Astrocyte of the spinal cord (primary cell): ENCODE data around the gene PABPC1L.

ENCODE experiments used
- DNase-seq: peaks from one replicate; pipeline ENCODE4 v3.0.0; 2011; ENCODE audit warnings: low read depth, low spot score
- H3K4me3 ChIP-seq: 2 replicates; pipeline ENCODE4 v1.5.1; 2011; ENCODE audit warnings: low read depth, mild to moderate bottlenecking, low read length, moderate library complexity
- in situ Hi-C: cut with HindIII; loops from 2 replicates; pipeline ENCODE4 v1.10.0; 2017; ENCODE audit warnings: low sequenced_read_pairs
- TF ChIP-seq, protein P1 (sequence below): IDR thresholded peaks from 2 replicates; pipeline ENCODE4 v1.5.1; 2012; ENCODE audit warnings: low read depth, mild to moderate bottlenecking, low read length, inconsistent platforms

Gene PABPC1L

GRCh38 chr20:44963325-44964215 lies 53.7 kb downstream of the PABPC1L start:
- TF ChIP-seq, protein P1, sequence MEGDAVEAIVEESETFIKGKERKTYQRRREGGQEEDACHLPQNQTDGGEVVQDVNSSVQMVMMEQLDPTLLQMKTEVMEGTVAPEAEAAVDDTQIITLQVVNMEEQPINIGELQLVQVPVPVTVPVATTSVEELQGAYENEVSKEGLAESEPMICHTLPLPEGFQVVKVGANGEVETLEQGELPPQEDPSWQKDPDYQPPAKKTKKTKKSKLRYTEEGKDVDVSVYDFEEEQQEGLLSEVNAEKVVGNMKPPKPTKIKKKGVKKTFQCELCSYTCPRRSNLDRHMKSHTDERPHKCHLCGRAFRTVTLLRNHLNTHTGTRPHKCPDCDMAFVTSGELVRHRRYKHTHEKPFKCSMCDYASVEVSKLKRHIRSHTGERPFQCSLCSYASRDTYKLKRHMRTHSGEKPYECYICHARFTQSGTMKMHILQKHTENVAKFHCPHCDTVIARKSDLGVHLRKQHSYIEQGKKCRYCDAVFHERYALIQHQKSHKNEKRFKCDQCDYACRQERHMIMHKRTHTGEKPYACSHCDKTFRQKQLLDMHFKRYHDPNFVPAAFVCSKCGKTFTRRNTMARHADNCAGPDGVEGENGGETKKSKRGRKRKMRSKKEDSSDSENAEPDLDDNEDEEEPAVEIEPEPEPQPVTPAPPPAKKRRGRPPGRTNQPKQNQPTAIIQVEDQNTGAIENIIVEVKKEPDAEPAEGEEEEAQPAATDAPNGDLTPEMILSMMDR: no peak
- in situ Hi-C loops: no loop called here

GRCh38 chr20:44965651-44966029 lies 55.8 kb downstream of the PABPC1L start:
- TF ChIP-seq, protein P1: no peak
- peak overlapping the region; percentile 98 for H3K4me3 ChIP-seq
- in situ Hi-C loops: no loop called here
- no peak for DNase-seq

More at GRCh38 chr20:44963325-44964215, 53.7 kb downstream of the PABPC1L start:
- no peak for DNase-seq
- no peak overlapping the region for H3K4me3 ChIP-seq

DNA sequence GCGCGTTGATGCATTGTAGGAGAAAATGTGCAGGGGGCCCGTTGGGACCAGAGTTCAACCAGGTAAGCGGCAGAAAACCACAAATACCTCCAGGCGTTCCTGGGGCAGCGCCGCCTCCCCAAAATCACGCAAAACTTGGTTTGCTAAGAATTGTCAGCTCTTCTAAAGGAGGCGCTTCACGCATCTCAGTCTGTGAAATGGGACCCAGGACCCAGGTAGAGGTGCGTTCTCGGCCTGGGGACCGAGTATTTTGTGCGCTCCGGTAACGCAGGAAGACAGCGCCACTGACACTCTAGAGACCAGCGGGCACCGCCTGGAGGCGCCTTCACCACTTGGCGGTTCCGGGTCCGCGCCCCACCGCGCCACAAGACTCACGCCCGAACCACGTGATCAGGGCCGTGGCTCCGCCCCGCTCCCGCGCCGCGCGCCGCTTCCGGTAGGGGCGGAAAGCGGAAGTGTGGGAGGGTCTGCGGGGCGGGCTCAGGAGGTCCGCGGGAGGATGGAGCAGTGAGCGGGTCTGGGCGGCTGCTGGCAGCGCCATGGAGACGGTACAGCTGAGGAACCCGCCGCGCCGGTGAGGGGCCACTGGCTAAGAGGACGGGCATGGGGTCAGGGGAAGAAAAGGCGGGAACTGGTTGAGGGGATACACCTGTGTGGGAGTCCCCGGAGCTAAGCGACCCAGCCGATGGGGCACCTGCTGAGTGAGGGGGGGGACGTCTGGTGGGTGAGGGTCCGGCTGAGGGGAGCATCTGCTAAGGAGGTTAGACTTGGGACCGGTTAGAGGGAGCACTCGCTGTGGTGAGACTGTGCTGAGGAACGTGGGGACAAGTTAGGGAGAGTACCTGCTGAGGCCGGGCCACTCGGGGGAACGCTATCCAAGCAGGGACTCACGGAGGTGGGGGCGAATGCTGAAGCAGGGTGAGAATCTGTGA lies 56.4 kb downstream of the PABPC1L start, which contains the start of gene STK4:
Gene STK4, plus strand, starts transcription at position 483 of the 932 bp plus-strand sequence. Its CDS starts 57 bp downstream, at position 540.
- DNase-seq: peak; percentile 93
- TF ChIP-seq, protein P1: peak; percentile 49
- in situ Hi-C loops: no loop called here
- peak within 1 kb of the TSS; percentile 98 for H3K4me3 ChIP-seq

- peak overlapping the region; percentile 98 for H3K4me3 ChIP-seq
- no peak for DNase-seq
- in situ Hi-C loops: no loop called here
- TF ChIP-seq, protein P1: no peak
These were observed 57.4 kb downstream of the PABPC1L start for GRCh38 chr20:44967207-44967807.

DNA sequence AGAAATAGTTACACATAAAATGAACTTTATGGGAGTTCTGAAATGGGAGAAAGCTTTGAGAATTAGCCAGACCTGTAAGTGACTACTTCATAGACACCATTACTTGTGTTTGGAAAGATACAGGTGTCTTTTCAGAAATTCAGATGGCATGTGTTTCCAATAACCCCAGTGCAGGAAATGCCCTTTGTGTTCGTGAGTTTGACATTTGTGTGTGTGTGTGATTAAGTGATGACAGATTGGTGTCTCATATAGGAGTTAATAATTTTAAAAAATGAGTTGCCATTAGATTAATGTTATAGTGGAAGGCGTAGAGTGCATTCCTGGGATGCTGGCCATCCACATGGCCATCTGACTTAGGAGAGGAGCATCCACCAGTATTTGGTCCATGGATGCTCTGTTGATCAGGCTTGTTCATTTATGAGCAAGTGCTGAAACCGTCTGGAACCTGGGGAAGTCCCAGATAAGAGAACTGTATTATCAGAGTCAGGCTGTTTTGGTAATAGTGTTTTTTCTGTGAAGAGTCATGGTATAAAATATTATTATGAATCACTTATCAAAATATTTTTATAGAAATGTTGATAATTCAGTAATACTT lies 59.5 kb downstream of the PABPC1L start:
- DNase-seq: no peak
- no peak overlapping the region for H3K4me3 ChIP-seq
- TF ChIP-seq, protein P1: no peak
- in situ Hi-C loops: no loop called here

GRCh38 chr20:44970243-44970757 lies 60.4 kb downstream of the PABPC1L start:
- peak; percentile 6 for DNase-seq
- TF ChIP-seq, protein P1: no peak
- H3K4me3 ChIP-seq: no peak overlapping the region
- in situ Hi-C loops: no loop called here
